K562 (cell line): ENCODE results near the gene KCNJ15. TPM values are rescaled to one million over a fixed set of nuclear protein-coding genes. Genes with fewer than 3 reads are reported as not detected.

Source experiments
- ATAC-seq: fragments of 200-7000 bp; cut with Tn5 transposase; 3 replicates; pipeline ENCODE4 v1.9.1; 2020; ENCODE audit warnings: moderate library complexity
- BruUV-seq: library from RNA; stranded (reverse); fragments of 400-500 nt; replicated peaks from 2 replicates; lab custom pipeline; 2021; lab: Mats Ljungman, UMichigan
- CTCF ChIA-PET: fragments of 300-600 bp; formaldehyde crosslinking; extraction: SDS; loops from one replicate; lab custom pipeline; 2021; ENCODE audit warnings: low intra/inter-chr PET ratio; lab: Yijun Ruan, JAX
- POLR2A ChIA-PET: fragments of 300-600, 350-650 bp; sonication (Branson Sonifier 250); formaldehyde crosslinking; extraction: SDS; loops from one replicate; lab custom pipeline; 2021; ENCODE audit warnings: antibody characterized with exemption, inconsistent platforms; lab: Yijun Ruan, JAX
- DNase-seq, 4 experiments: peaks; one replicate each; pipeline versions ENCODE4 v3.0.0 to v3.0.0-alpha.2; 2011 to 2018; ENCODE audit warnings: low spot score in 3 of 4, mixed read lengths in 3 of 4; ENCODE audit errors: extremely low read depth in 1 of 4
- FAIRE-seq: peaks from 2 replicates; lab custom pipeline; 2011; peaks lifted over from hg19 to GRCh38; lab: Jason Lieb, UNC
- H2AFZ ChIP-seq: 2 replicates; pipeline ENCODE4 v1.6.0; 2011; ENCODE audit warnings: low read depth, low read length, control low read depth, inconsistent platforms
- H3K27ac ChIP-seq: fragments of 200-600 bp; 3 replicates; pipeline ENCODE4 v1.8.0; 2011; ENCODE audit warnings: low read depth, mild to moderate bottlenecking, control low read depth, inconsistent platforms, low read length, moderate library complexity, mixed read lengths; ENCODE audit errors: extremely low read depth
- H3K27me3 ChIP-seq, 2 experiments: fragments of 300-600 bp in 1 of 2; 2 replicates in 1 of 2; 3 replicates in 1 of 2; pipeline versions ENCODE4 v1.6.0 to v1.8.0; 2011; ENCODE audit warnings: inconsistent platforms in 2 of 2, low read length in 2 of 2, mild to moderate bottlenecking in 1 of 2, mixed read lengths in 1 of 2, moderate library complexity in 1 of 2; ENCODE audit not compliant: control insufficient read depth in 2 of 2, insufficient read depth in 2 of 2
- H3K36me3 ChIP-seq: fragments of 300-600 bp; 3 replicates; pipeline ENCODE4 v1.8.0; 2011; ENCODE audit warnings: mild to moderate bottlenecking, low read length, inconsistent platforms; ENCODE audit not compliant: control insufficient read depth, insufficient read depth
- H3K4me1 ChIP-seq, 2 experiments: fragments of 200-600 bp in 1 of 2; replicated peaks in 1 of 2; 2 replicates in 1 of 2; 3 replicates in 1 of 2; pipeline versions ENCODE4 v1.5.1 to v1.8.0; 2011; ENCODE audit warnings: inconsistent platforms in 2 of 2, low read length in 2 of 2, mild to moderate bottlenecking in 1 of 2, mixed read lengths in 1 of 2, moderate library complexity in 1 of 2; ENCODE audit not compliant: control insufficient read depth in 2 of 2, insufficient read depth in 2 of 2
- H3K4me2 ChIP-seq: 2 replicates; pipeline ENCODE4 v1.6.1; 2011; ENCODE audit warnings: low read length, control low read depth, inconsistent platforms, mixed read lengths; ENCODE audit not compliant: insufficient read depth
- H3K4me3 ChIP-seq: fragments of 200-600 bp; sonication (generic), shearing (Covaris generic); 2 replicates; pipeline ENCODE4 v1.5.1; 2016; ENCODE audit warnings: control low read depth, inconsistent platforms
- H3K79me2 ChIP-seq: fragments of 200-600 bp; 3 replicates; pipeline ENCODE4 v1.8.0; 2011; ENCODE audit warnings: low read length, inconsistent platforms; ENCODE audit not compliant: control insufficient read depth, insufficient read depth
- H3K9ac ChIP-seq, 2 experiments: 2 replicates each; pipeline versions ENCODE4 v1.6.0 to v1.6.1; 2011; ENCODE audit warnings: low read depth in 2 of 2, low read length in 2 of 2, control low read depth in 1 of 2, inconsistent platforms in 1 of 2, mild to moderate bottlenecking in 1 of 2, mixed read lengths in 1 of 2; ENCODE audit not compliant: insufficient read depth in 1 of 2
- H3K9me1 ChIP-seq: one replicate; pipeline ENCODE4 v1.6.0; 2011; ENCODE audit warnings: inconsistent platforms, mild to moderate bottlenecking, low read length, moderate library complexity; ENCODE audit not compliant: control insufficient read depth, insufficient read depth
- H3K9me3 ChIP-seq: replicated peaks from 2 replicates; pipeline ENCODE4 v1.5.1; 2011; ENCODE audit warnings: low read depth, low read length, inconsistent platforms; ENCODE audit not compliant: control insufficient read depth, insufficient read depth
- H4K20me1 ChIP-seq: replicated peaks from 2 replicates; pipeline ENCODE4 v1.6.1; 2011; ENCODE audit warnings: low read length, inconsistent platforms, mixed read lengths; ENCODE audit not compliant: control insufficient read depth, insufficient read depth
- BRF2 ChIP-seq: IDR thresholded peaks from 3 replicates; pipeline ENCODE4 v1.6.1; 2011; ENCODE audit warnings: borderline replicate concordance, mild to moderate bottlenecking; ENCODE audit not compliant: insufficient read length, insufficient read depth
- CUX1 ChIP-seq: fragments of 200-800 bp; sonication (Bioruptor generic); IDR thresholded peaks from 2 replicates; pipeline ENCODE4 v1.6.1; 2016; ENCODE audit warnings: missing genetic modification characterization, missing compliant biosample characterization
- DACH1 ChIP-seq: fragments of 450-650 bp; IDR thresholded peaks from 2 replicates; pipeline ENCODE4 v1.6.1; 2018; ENCODE audit not compliant: partially characterized antibody
- ETV6 ChIP-seq, 3 experiments: fragments of 150-350 bp in 1 of 3; sonication (generic) in 1 of 3; formaldehyde crosslinking in 1 of 3; IDR thresholded peaks; 2 replicates each; pipeline versions ENCODE4 v1.6.1 to v1.8.0; 2014 to 2022; ENCODE audit warnings: borderline replicate concordance in 2 of 3, low read depth in 2 of 3, antibody characterized with exemption in 1 of 3, low read length in 1 of 3, mild to moderate bottlenecking in 1 of 3, missing genetic modification reagents in 1 of 3
- HDAC2 ChIP-seq: fragments of 450-650 bp; IDR thresholded peaks from 2 replicates; pipeline ENCODE4 v1.6.1; 2016; ENCODE audit warnings: mild to moderate bottlenecking
- HMGN3 ChIP-seq: IDR thresholded peaks from 2 replicates; pipeline ENCODE4 v1.6.1; 2011; ENCODE audit warnings: borderline replicate concordance, low read depth, mild to moderate bottlenecking, mixed read lengths, low read length; ENCODE audit not compliant: insufficient read length; ENCODE audit errors: extremely low read depth
- HNRNPUL1 ChIP-seq: fragments of 200-400 bp; formaldehyde crosslinking; IDR thresholded peaks from 2 replicates; pipeline ENCODE4 v1.6.1; 2017; ENCODE audit warnings: low read length
- PPARD ChIP-seq: fragments of 250-450 bp; sonication (Bioruptor Pico); IDR thresholded peaks from 2 replicates; pipeline ENCODE4 v1.8.0; 2022; ENCODE audit warnings: inconsistent platforms, mild to moderate bottlenecking, moderate library complexity
- RHOXF2B ChIP-seq: fragments of 250-450 bp; sonication (Bioruptor Pico); conservative IDR thresholded peaks from 2 replicates; pipeline ENCODE4 v1.5.1; 2021
- RUNX1 ChIP-seq: sonication (generic); IDR thresholded peaks from 2 replicates; pipeline ENCODE4 v1.6.1; 2016; ENCODE audit warnings: antibody characterized with exemption, low read depth
- SIX5 ChIP-seq, 2 experiments: IDR thresholded peaks; 2 replicates each; pipeline ENCODE4 v1.6.1; 2011; ENCODE audit warnings: low read length in 2 of 2, borderline replicate concordance in 1 of 2, low read depth in 1 of 2, mild to moderate bottlenecking in 1 of 2, moderate library complexity in 1 of 2; ENCODE audit not compliant: insufficient read depth in 1 of 2
- SPI1 ChIP-seq: IDR thresholded peaks from 2 replicates; pipeline ENCODE4 v1.6.1; 2011; ENCODE audit warnings: low read depth, low read length, control low read depth, borderline replicate concordance
- ZNF512 ChIP-seq: IDR thresholded peaks from 2 replicates; pipeline ENCODE4 v1.6.1; 2016; ENCODE audit warnings: missing genetic modification characterization, missing compliant biosample characterization
- WGBS: fragments of 100-300 bp; shearing (Covaris generic); methylation state at CpG from one replicate; pipeline ENCODE4 v1.1.6; 2016; ENCODE audit warnings: low coverage, mixed read lengths; ENCODE audit not compliant: insufficient coverage; ENCODE audit errors: missing lambda C conversion rate; 5-methylcytosine and 5-hydroxymethylcytosine counted together
- in situ Hi-C: fragments of 300-500 bp; cut with MboI; formaldehyde crosslinking; loops from 4 replicates; pipeline ENCODE4 v1.15.0; 2018; ENCODE audit warnings: inconsistent platforms, mixed read lengths
- intact Hi-C: fragments of 100-400 bp; cut with micrococcal nuclease; formaldehyde crosslinking; loops from 2 replicates; pipeline ENCODE4 v1.14.2; 2022
- polyA plus RNA-seq, 8 experiments: library from polyadenylated mRNA; depleted of rRNA in 4 of 8; stranded (reverse) in 5 of 8; unstranded in 3 of 8; fragments of >200 nt; fragmentation: Nextera tagmentation in 2 of 8; fragmentation: Illumina TruSeq in 1 of 8; extraction: Ambion mirVana in 2 of 8; extraction: Trizol in 1 of 8; gene quantifications; 2 replicates each; pipeline versions ENCODE4 v1.2.1 to v1.2.3, GENCODE V29; 2011 to 2014; ENCODE audit warnings: inconsistent platforms in 1 of 8, missing spikeins in 1 of 8
- total RNA-seq, 7 experiments: library from RNA; depleted of rRNA in 6 of 7; stranded (reverse); fragments of >200 nt in 6 of 7; fragmentation: Illumina TruSeq in 2 of 7; extraction: Trizol in 2 of 7; gene quantifications; 2 replicates each; pipeline versions ENCODE4 v1.2.1 to v1.2.3, GENCODE V29; 2011 to 2021; ENCODE audit warnings: low replicate concordance in 1 of 7

KCNJ15 gene
- total and polyA plus RNA-seq, 9 of the 15 experiments (the other 6 are each of a cell fraction or from before 2014, with no cell fraction given) = 0.20 to 3.0 (median 0.72) TPM; not detected in 1

GRCh38 chr21:38295997-38296764 is 39.4 kb downstream of the KCNJ15 start:
- no peak for DNase-seq
- Histone ChIP-seq H3K9me3 (no peaks in the 10 kb centered on the region), H3K36me3 (no peaks in the 10 kb centered on the region), H4K20me1 (no peaks in the 10 kb centered on the region), H3K9me1 (no peaks in the 10 kb centered on the region), H3K4me2 (no peak overlapping the region), H2AFZ (no peak overlapping the region), H3K27ac (no peak overlapping the region), H3K4me1 (peaks cover 2 to 4% of the 10 kb centered on the region in 2 experiments; a peak in 3 of 5 replicates), H3K27me3 (peaks cover 8 to 22% of the 10 kb centered on the region in 2 experiments; a peak in 4 of 5 replicates), H3K9ac (no peak overlapping the region), H3K4me3 (no peak overlapping the region), H3K79me2 (no peaks in the 10 kb centered on the region)
- ChIA-PET POLR2A (no interaction called here), CTCF (no interaction called here)
- intact Hi-C loops (no loop called here), in situ Hi-C loops (no loop called here)
- BruUV-seq = no TSS peak
- WGBS = 3% methylated on average over 8 of the region's 8 CpGs
- peak; percentile 55; the same call in 2 of the 3 replicates for ATAC-seq
- FAIRE-seq = no peak
- TF ChIP-seq PPARD (no peak), SPI1 (peak; percentile 79), ZNF512 (no peak), HNRNPUL1 (no peak), SIX5 (IDR thresholded peaks at IDR 0.05; ENCODE audit: borderline replicate concordance in 1 of 2, insufficient read depth in 1 of 2, low read depth in 1 of 2, low read length in 2 of 2) (no peak), HMGN3 (no peak), RHOXF2B (CRISPR knock-in tag) (no peak), BRF2 (no peak), ETV6 (IDR thresholded peaks at IDR 0.05; ENCODE audit: borderline replicate concordance in 1 of 2, low read depth in 2 of 2, low read length in 1 of 2) (peak; percentile 36; a peak in 1 of 4 replicates), ETV6 (CRISPR knock-in tag; IDR thresholded peaks at IDR 0.05; ENCODE audit: borderline replicate concordance) (no peak), RUNX1 (no peak), CUX1 (peak; percentile 93), DACH1 (peak; percentile 77), HDAC2 (no peak)
